ENCODE measurements around the gene BFAR.
A peak's percentile ranks its signal among the peaks of the same experiment; 100 is the strongest.

Gene BFAR

DNA sequence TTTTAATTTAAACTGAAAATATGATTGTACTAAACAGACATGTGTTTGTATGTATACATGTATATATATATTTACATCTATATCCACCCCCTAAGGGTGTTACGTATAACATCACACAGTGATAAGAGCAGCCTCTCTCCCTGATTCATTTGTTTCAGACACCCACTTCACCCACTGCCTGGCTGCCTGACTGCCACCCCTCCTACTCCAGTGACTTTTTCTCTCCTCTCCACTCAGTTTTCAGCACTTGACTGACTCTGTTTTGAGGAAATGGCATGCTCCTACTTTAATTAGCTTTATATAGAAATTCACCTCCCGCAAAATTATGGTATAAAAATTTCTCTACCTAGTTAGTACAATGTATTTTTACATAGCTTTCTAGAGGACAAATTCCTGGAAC is 20.0 kb downstream of the BFAR start:
- TF ChIP-seq, protein P1, sequence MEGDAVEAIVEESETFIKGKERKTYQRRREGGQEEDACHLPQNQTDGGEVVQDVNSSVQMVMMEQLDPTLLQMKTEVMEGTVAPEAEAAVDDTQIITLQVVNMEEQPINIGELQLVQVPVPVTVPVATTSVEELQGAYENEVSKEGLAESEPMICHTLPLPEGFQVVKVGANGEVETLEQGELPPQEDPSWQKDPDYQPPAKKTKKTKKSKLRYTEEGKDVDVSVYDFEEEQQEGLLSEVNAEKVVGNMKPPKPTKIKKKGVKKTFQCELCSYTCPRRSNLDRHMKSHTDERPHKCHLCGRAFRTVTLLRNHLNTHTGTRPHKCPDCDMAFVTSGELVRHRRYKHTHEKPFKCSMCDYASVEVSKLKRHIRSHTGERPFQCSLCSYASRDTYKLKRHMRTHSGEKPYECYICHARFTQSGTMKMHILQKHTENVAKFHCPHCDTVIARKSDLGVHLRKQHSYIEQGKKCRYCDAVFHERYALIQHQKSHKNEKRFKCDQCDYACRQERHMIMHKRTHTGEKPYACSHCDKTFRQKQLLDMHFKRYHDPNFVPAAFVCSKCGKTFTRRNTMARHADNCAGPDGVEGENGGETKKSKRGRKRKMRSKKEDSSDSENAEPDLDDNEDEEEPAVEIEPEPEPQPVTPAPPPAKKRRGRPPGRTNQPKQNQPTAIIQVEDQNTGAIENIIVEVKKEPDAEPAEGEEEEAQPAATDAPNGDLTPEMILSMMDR (IDR thresholded peaks at IDR 0.05; ENCODE audit: control insufficient read depth, extremely low read depth, insufficient read depth): no peak
- H3K4me3 ChIP-seq (ENCODE audit: low read depth, low read length): no peak overlapping the region
- DNase-seq (ENCODE audit: low read depth): no peak

DNA sequence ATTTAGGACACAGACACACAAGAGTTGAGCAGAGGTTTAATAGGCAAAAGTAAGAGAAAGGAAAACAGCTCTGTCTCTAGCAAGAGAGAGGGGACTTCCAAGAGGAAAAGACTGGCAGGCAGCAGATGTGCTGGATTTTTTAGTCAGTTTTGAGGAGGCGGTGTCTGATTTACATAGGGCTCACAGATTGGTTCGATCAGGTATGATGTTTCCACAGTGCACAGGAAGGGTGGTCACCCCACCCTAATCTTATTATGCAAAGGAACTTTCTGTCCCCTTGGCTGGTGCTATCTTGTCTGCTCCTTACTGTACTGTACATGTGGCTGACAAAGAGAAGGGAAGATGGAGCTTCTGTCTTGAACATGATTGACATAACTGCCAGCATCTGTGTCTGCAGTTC is 25.3 kb downstream of the BFAR start:
- TF ChIP-seq, protein P1 (IDR thresholded peaks at IDR 0.05; ENCODE audit: control insufficient read depth, extremely low read depth, insufficient read depth): no peak
- no peak overlapping the region for H3K4me3 ChIP-seq (ENCODE audit: low read depth, low read length)
- no peak for DNase-seq (ENCODE audit: low read depth)

DNA sequence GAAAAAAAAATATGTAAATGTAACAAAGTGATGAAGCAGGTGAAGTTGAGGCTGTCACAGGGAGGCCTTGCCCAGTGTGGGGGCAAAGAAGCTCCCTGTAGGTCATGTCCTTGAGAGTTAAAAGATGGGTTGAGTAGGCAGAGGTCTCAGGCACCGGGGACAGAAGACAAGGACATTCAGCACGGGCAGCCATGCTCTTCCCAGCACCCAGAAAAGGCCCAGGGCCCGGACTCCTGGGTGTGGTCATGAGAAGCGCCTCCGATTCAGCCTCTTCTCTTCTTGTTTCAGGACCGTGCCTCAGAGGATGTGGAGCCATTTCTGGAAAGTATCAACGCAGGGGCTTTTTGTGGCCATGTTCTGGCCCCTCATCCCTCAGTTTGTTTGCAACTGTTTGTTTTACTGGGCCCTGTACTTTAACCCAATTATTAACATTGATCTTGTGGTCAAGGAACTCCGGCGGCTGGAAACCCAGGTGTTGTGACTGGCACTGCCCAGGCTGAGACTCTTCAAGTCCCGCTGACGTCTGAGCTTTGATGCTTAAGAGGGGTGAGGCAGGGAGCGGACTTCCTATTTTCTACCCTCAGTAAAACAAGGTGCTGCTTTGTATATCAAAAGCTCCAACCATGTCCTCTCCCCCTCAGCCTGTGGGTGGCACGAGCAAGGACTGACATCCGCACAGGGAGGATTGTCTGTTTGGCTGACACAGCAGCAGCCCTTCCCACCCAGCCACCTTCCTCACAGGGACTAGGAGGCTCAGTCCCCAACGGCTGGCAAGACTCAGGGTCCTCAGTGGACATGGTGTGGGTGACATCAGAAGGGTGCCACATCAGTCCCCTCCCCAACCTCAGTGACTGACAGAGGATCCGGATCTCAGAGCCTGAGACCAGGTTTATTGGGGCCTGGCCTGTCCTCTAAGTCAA is 34.9 kb downstream of the BFAR start:
- DNase-seq (ENCODE audit: low read depth): no peak
- TF ChIP-seq, protein P1 (IDR thresholded peaks at IDR 0.05; ENCODE audit: control insufficient read depth, extremely low read depth, insufficient read depth): no peak
- H3K4me3 ChIP-seq (ENCODE audit: low read depth, low read length): no peak overlapping the region

DNA sequence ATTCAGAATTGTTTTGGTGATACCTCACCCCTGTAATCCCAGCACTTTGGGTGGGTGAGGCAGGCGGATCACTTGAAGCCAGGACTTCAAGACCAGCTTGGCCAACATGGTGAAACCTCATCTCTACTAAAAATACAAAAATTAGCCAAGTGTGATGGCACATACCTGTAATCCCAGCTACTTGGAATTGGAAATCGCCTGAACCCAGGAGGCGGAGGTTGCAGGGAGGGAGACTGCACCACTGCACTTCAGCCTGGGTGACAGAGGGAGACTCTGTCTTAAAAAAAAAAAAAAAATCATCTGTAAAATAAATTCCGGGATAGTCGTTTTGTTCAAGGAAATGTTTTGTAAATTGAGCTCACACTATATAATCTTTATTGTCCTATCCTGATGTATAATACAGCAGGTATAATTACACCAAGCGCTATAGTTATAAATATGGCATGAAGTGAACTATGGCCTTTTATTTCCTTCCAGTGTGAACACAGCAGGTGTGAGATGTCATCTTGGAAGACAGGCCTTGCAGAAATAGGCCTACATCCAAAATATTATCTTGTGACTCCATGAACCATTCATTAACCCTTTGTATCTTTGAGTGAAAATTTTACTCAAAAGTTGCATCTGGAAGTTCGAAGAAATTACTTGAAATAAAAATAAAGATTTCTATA is 35.9 kb downstream of the BFAR start:
- no peak overlapping the region for H3K4me3 ChIP-seq (ENCODE audit: low read depth, low read length)
- TF ChIP-seq, protein P1 (IDR thresholded peaks at IDR 0.05; ENCODE audit: control insufficient read depth, extremely low read depth, insufficient read depth): no peak
- DNase-seq (ENCODE audit: low read depth): no peak

DNA sequence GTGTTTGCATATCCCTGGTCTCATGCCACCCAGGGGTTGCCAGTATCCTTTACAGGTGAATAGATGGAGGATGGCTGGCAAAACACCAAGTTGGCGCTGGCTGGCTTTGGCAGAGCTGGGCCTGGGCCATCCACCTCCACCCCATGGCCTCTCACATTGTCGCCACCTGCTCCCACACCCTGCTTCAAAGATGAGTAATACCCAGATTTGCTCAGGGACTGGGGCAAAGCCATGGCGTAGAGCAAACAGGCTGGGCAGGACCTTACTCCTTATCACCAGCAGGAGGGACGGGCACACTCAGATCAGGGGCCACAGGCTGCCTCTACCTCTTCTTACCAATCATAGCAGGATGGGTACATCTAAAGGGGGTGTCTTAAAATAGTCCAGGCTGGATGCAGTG is 37.0 kb downstream of the BFAR start:
- TF ChIP-seq, protein P1 (IDR thresholded peaks at IDR 0.05; ENCODE audit: control insufficient read depth, extremely low read depth, insufficient read depth): no peak
- H3K4me3 ChIP-seq (ENCODE audit: low read depth, low read length): no peak overlapping the region
- DNase-seq (ENCODE audit: low read depth): no peak

DNA sequence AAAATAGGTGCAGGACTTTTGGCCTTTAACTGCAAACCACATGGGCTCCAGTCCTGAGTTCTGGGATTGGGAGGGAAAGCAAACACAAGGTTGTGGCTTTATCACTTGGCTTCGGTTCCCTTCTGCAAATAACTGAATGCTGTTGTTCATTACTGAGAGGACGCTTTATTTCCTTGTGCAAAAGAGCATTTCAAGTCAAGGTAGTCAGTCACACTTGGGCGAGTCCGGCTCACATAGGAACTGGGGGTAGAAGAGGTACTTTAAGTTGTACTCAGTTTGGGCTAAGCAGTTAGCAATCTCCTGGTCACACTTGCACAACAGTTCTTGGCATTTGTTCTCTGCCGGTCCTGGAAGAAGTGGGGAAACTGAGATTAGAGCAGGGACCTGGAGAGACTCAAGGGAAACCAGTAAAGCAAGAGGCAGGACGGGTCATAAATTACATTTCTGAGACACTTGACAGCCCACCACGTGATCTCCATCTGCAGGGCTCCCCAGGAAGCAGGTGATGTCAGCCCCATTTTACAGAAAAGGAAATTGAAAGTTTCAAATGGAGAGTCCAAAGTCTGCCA is 39.7 kb downstream of the BFAR start:
- no peak overlapping the region for H3K4me3 ChIP-seq (ENCODE audit: low read depth, low read length)
- TF ChIP-seq, protein P1 (IDR thresholded peaks at IDR 0.05; ENCODE audit: control insufficient read depth, extremely low read depth, insufficient read depth): no peak
- DNase-seq (ENCODE audit: low read depth): peak; percentile 57

Measured in LNCaP clone FGC (cell line).